GM23248 (cell line): ENCODE measurements around the gene SLC12A9. TPM values are rescaled to one million over a fixed set of nuclear protein-coding genes. Genes with fewer than 3 reads are reported as not detected.
A peak's percentile ranks its signal among the peaks of the same experiment; 100 is the strongest.

Source experiments
- DNase-seq: peaks from one replicate; pipeline ENCODE4 v3.0.0-alpha.2; 2015
- H2AFZ ChIP-seq: fragments of 200-600 bp; sonication (generic); 2 replicates; pipeline ENCODE4 v1.6.1; 2016; ENCODE audit warnings: antibody characterized with exemption
- H3F3A ChIP-seq: fragments of 200-600 bp; sonication (generic); 2 replicates; pipeline ENCODE4 v1.6.1; 2016; ENCODE audit warnings: mild to moderate bottlenecking, antibody characterized with exemption, mixed run types; ENCODE audit not compliant: insufficient read depth
- H3K27ac ChIP-seq: fragments of 200-600 bp; sonication (generic); 2 replicates; pipeline ENCODE4 v1.5.1; 2016; ENCODE audit warnings: mild to moderate bottlenecking
- H3K27me3 ChIP-seq: fragments of 200-600 bp; sonication (generic); replicated peaks from 2 replicates; pipeline ENCODE4 v1.6.1; 2016; ENCODE audit warnings: mild to moderate bottlenecking; ENCODE audit not compliant: insufficient read depth
- H3K36me3 ChIP-seq: fragments of 200-600 bp; sonication (generic); 2 replicates; pipeline ENCODE4 v1.6.1; 2016; ENCODE audit warnings: low read depth, mild to moderate bottlenecking
- H3K4me1 ChIP-seq: fragments of 200-600 bp; sonication (generic); 2 replicates; pipeline ENCODE4 v1.6.1; 2016; ENCODE audit warnings: mild to moderate bottlenecking; ENCODE audit not compliant: insufficient read depth
- H3K4me2 ChIP-seq: fragments of 200-600 bp; sonication (generic); one replicate; pipeline ENCODE4 v1.6.1; 2016; ENCODE audit warnings: mild to moderate bottlenecking; ENCODE audit not compliant: unreplicated experiment
- H3K4me3 ChIP-seq: fragments of 200-600 bp; sonication (generic); 2 replicates; pipeline ENCODE4 v1.5.1; 2016; ENCODE audit warnings: mild to moderate bottlenecking
- H3K79me2 ChIP-seq: fragments of 200-600 bp; sonication (generic); 2 replicates; pipeline ENCODE4 v1.6.1; 2016; ENCODE audit warnings: mild to moderate bottlenecking; ENCODE audit not compliant: insufficient read depth
- H3K9ac ChIP-seq: fragments of 200-600 bp; sonication (generic); 2 replicates; pipeline ENCODE4 v1.6.1; 2016; ENCODE audit warnings: mild to moderate bottlenecking
- H3K9me2 ChIP-seq: fragments of 200-600 bp; sonication (generic); 2 replicates; pipeline ENCODE4 v1.6.1; 2016; ENCODE audit warnings: mixed run types, mild to moderate bottlenecking, moderate library complexity; ENCODE audit not compliant: insufficient read depth
- H3K9me3 ChIP-seq: fragments of 200-600 bp; sonication (generic); one replicate; pipeline ENCODE4 v1.6.1; 2017; ENCODE audit warnings: low read depth
- H4K20me1 ChIP-seq: fragments of 200-600 bp; sonication (generic); 2 replicates; pipeline ENCODE4 v1.6.0; 2016; ENCODE audit not compliant: insufficient read depth
- EZH2 ChIP-seq: fragments of 200-600 bp; sonication (generic); IDR thresholded peaks from 2 replicates; pipeline ENCODE4 v1.6.1; 2018; ENCODE audit warnings: antibody characterized with exemption, mild to moderate bottlenecking; ENCODE audit not compliant: insufficient read depth, poor library complexity, severe bottlenecking
- EZH2phosphoT487 ChIP-seq: fragments of 200-600 bp; sonication (generic); IDR thresholded peaks from 2 replicates; pipeline ENCODE4 v1.6.1; 2018; ENCODE audit warnings: antibody characterized with exemption, moderate library complexity, mild to moderate bottlenecking, low read depth; ENCODE audit not compliant: insufficient read depth
- WGBS, 2 experiments: methylation state at CpG; one replicate each; pipeline ENCODE4 v1.1.6; 2015 to 2017; ENCODE audit warnings: low lambda C conversion rate in 2 of 2, low coverage in 1 of 2; ENCODE audit errors: missing lambda C conversion rate in 2 of 2; 5-methylcytosine and 5-hydroxymethylcytosine counted together
- in situ Hi-C: fragments of 300-500 bp; cut with MboI; formaldehyde crosslinking; loops from 2 replicates; pipeline ENCODE4 v1.15.0; 2020
- microRNA-seq: library from miRNA; unstranded; fragments of <30 nt; microRNA quantifications from one replicate; pipeline ENCODE4, GENCODE V29; 2016; ENCODE audit warnings: borderline number of aligned reads
- polyA plus RNA-seq: library from polyadenylated mRNA; unstranded; fragments of >200 nt; fragmentation: Nextera tagmentation; extraction: Ambion mirVana; gene quantifications from 2 replicates; pipeline ENCODE4 v1.2.1, GENCODE V29; 2016
- small RNA-seq: library from RNA; depleted of rRNA; stranded (forward); fragments of <200 nt; gene quantifications from one replicate; pipeline ENCODE3, GENCODE V24; 2014; ENCODE audit warnings: low read depth, low replicate concordance
- total RNA-seq: library from RNA; depleted of rRNA; stranded (reverse); fragments of >200 nt; shearing (Covaris generic); gene quantifications from 2 replicates; pipeline ENCODE4 v1.2.3, GENCODE V29; 2014; rRNA removed

The SLC12A9 gene
- total and polyA plus RNA-seq, 2 experiments from 2014 or later: 6.1 to 16.8 TPM

DNA sequence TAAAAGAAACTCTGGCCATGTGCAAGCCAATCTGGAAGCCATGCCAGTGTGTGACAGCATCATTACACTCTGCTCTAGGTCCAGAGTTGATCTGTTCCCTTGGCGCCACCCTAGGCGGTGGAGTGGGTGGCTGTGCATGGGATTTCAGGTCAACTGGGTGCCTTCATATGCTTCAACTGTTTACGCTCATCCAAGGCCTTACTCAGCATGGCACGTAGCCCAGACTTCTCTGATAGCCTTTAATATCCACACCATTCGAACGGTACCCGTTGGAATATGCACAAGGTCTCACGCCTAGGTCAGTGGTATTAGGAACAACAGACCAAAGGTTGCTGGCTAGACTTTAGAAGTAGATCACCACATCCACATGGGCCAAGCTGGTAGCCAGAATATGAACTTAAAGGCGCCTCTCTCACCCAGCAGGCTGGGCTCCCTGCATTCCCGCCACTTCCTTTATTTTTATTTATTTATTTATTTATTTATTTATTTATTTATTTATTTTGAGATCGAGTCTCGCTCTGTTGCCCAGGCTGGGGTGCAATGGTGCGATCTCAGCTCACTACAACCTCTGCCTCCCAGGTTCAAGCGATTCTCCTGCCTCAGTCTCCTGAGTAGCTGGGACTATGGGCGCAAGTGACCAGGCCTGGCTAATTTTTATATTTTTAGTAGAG is 61.8 kb downstream of the SLC12A9 start:
- Histone ChIP-seq H3F3A (no peaks in the 10 kb centered on the region), H3K4me1 (0 out of 2 replicates have a peak, but pooled peaks cover 4% of the 10 kb centered on the region), H3K9ac (no peak overlapping the region), H3K9me2 (no peaks in the 10 kb centered on the region), H3K27ac (no peak overlapping the region), H3K4me3 (no peak overlapping the region), H4K20me1 (no peaks in the 10 kb centered on the region), H3K27me3 (no peaks in the 10 kb centered on the region; the same call in 1 of the 2 replicates), H3K79me2 (no peaks in the 10 kb centered on the region), H3K36me3 (no peaks in the 10 kb centered on the region), H2AFZ (no peak overlapping the region), H3K9me3 (no peaks in the 10 kb centered on the region), H3K4me2 (no peak overlapping the region)
- DNase-seq: no peak
- in situ Hi-C loops: no loop called here
- WGBS, 2 experiments: 88% methylated on average over 15 of the region's 15 CpGs
- TF ChIP-seq EZH2phosphoT487: no peak

DNA sequence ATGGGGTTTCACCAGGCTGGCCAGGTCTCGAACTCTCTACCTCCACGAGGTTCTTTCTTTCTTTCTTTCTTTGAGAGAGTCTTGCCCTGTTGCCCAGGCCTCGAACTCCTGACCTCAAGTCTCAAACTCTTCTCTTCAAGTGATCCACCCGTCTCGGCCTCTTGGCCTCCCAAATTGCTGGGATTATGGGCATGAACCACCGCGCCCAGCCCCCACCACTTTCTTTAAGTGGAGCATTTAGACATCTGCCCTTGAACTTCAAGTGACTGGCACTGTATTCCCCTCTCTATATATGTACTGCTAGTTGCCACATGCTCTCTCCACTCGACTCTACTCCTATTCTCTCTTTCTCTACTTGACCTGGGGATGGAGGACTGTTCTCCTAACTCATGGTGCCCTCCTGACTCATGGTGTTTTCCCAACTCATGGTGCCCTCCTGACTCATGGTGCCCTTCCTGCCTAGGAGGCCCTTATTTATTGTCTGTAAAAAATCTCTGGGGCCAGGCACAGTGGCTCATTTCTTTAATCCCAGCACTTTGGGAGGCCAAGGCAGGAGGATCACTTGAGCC is 62.5 kb downstream of the SLC12A9 start:
- Histone ChIP-seq H3K4me2 (no peak overlapping the region), H3K4me1 (0 out of 2 replicates have a peak, but pooled peaks cover 4% of the 10 kb centered on the region), H3F3A (no peaks in the 10 kb centered on the region), H3K27me3 (no peaks in the 10 kb centered on the region; the same call in 1 of the 2 replicates), H3K9me3 (no peaks in the 10 kb centered on the region), H3K9me2 (no peaks in the 10 kb centered on the region), H3K27ac (no peak overlapping the region), H3K79me2 (no peaks in the 10 kb centered on the region), H4K20me1 (no peaks in the 10 kb centered on the region), H3K9ac (no peak overlapping the region), H2AFZ (no peak overlapping the region), H3K4me3 (no peak overlapping the region), H3K36me3 (no peaks in the 10 kb centered on the region)
- in situ Hi-C loops: no loop called here
- WGBS, 2 experiments: 96% methylated on average over 8 of the region's 8 CpGs
- peak; percentile 42 for DNase-seq
- TF ChIP-seq EZH2 (no peak), EZH2phosphoT487 (no peak)

Small RNA genes within 50 kb of the gene (microRNA-seq; reads per million reads assigned to microRNA genes)
- 1.5 reads per million for gene MIR6875

Small RNA genes within 50 kb of the gene (small RNA-seq; reads per million reads assigned to genes)
- gene RN7SL549P (not detected), gene RN7SL750P (not detected)

Other genes starting within 250 kb of the SLC12A9 start
- 14.0 and 17.5 TPM in 2 replicates for gene MOSPD3, start 240.2 kb upstream of the SLC12A9 start, total RNA-seq
- 26.5 and 27.1 TPM in 2 replicates for gene MOSPD3, start 240.2 kb upstream of the SLC12A9 start, polyA plus RNA-seq
- gene TFR2, start 211.2 kb upstream of the SLC12A9 start, total RNA-seq: 0.11 and 0.51 TPM in 2 replicates
- 0.28 and 0.79 TPM in 2 replicates for gene TFR2, start 211.2 kb upstream of the SLC12A9 start, polyA plus RNA-seq
- gene ACTL6B, start 196.3 kb upstream of the SLC12A9 start, total RNA-seq: not detected in 2 replicates
- not detected in 2 replicates for gene ACTL6B, start 196.3 kb upstream of the SLC12A9 start, polyA plus RNA-seq
- 65.6 and 89.8 TPM in 2 replicates for gene GNB2, start 179.0 kb upstream of the SLC12A9 start, total RNA-seq
- gene GNB2, start 179.0 kb upstream of the SLC12A9 start, polyA plus RNA-seq: 130 and 132 TPM in 2 replicates
- 15.6 and 19.5 TPM in 2 replicates for gene GIGYF1, start 158.5 kb upstream of the SLC12A9 start, total RNA-seq
- 6.4 and 7.4 TPM in 2 replicates for gene GIGYF1, start 158.5 kb upstream of the SLC12A9 start, polyA plus RNA-seq
- 31.3 and 35.2 TPM in 2 replicates for gene POP7, start 146.6 kb upstream of the SLC12A9 start, total RNA-seq
- 63.4 and 67.9 TPM in 2 replicates for gene POP7, start 146.6 kb upstream of the SLC12A9 start, polyA plus RNA-seq
- gene EPO, start 132.2 kb upstream of the SLC12A9 start, total RNA-seq: not detected in 2 replicates
- gene EPO, start 132.2 kb upstream of the SLC12A9 start, polyA plus RNA-seq: not detected in 2 replicates
- gene ZAN, start 119.1 kb upstream of the SLC12A9 start, total RNA-seq: not detected in 2 replicates
- not detected in 2 replicates for gene ZAN, start 119.1 kb upstream of the SLC12A9 start, polyA plus RNA-seq
- 26.9 and 32.9 TPM in 2 replicates for gene EPHB4, start 25.2 kb upstream of the SLC12A9 start, total RNA-seq
- 6.7 and 8.2 TPM in 2 replicates for gene EPHB4, start 25.2 kb upstream of the SLC12A9 start, polyA plus RNA-seq
- 113 and 121 TPM in 2 replicates for gene TRIP6, start 14.7 kb downstream of the SLC12A9 start, total RNA-seq
- gene TRIP6, start 14.7 kb downstream of the SLC12A9 start, polyA plus RNA-seq: 68.6 and 71.3 TPM in 2 replicates
- gene SRRT, start 22.4 kb downstream of the SLC12A9 start, total RNA-seq: 57.1 and 58.9 TPM in 2 replicates
- gene SRRT, start 22.4 kb downstream of the SLC12A9 start, polyA plus RNA-seq: 74.8 and 74.9 TPM in 2 replicates
- gene UFSP1, start 37.0 kb downstream of the SLC12A9 start, total RNA-seq: 6.7 and 9.9 TPM in 2 replicates
- 4.3 and 5.1 TPM in 2 replicates for gene UFSP1, start 37.0 kb downstream of the SLC12A9 start, polyA plus RNA-seq
- gene ACHE, start 43.2 kb downstream of the SLC12A9 start, total RNA-seq: not detected in 2 replicates
- gene ACHE, start 43.2 kb downstream of the SLC12A9 start, polyA plus RNA-seq: 0.14 TPM in 1 of 2 replicates, not detected in the other
- gene MUC3A, start 96.8 kb downstream of the SLC12A9 start, total RNA-seq: not detected in 2 replicates
- gene MUC3A, start 96.8 kb downstream of the SLC12A9 start, polyA plus RNA-seq: not detected in 2 replicates
- gene MUC12, start 116.9 kb downstream of the SLC12A9 start, total RNA-seq: 0.54 and 1.5 TPM in 2 replicates
- gene MUC12, start 116.9 kb downstream of the SLC12A9 start, polyA plus RNA-seq: 1.0 and 1.3 TPM in 2 replicates
- not detected in 2 replicates for gene MUC17, start 167.4 kb downstream of the SLC12A9 start, total RNA-seq
- gene MUC17, start 167.4 kb downstream of the SLC12A9 start, polyA plus RNA-seq: not detected in 2 replicates
- 10.3 and 11.0 TPM in 2 replicates for gene TRIM56, start 232.8 kb downstream of the SLC12A9 start, total RNA-seq
- 8.8 and 9.2 TPM in 2 replicates for gene TRIM56, start 232.8 kb downstream of the SLC12A9 start, polyA plus RNA-seq